H7 (cell line): ENCODE measurements around the gene DUSP6. TPM values are rescaled to one million over a fixed set of nuclear protein-coding genes. Genes with fewer than 3 reads are reported as not detected.

Source experiments
- DNase-seq: peaks from one replicate; pipeline ENCODE4 v3.0.0; 2012
- H3K27me3 ChIP-seq: 2 replicates; pipeline ENCODE4 v1.6.0; 2011; ENCODE audit warnings: mild to moderate bottlenecking, low read length; ENCODE audit not compliant: control insufficient read depth, insufficient read depth
- H3K36me3 ChIP-seq: replicated peaks from 2 replicates; pipeline ENCODE4 v1.5.1; 2011; ENCODE audit warnings: low read length; ENCODE audit not compliant: control insufficient read depth, insufficient read depth
- H3K4me3 ChIP-seq: 2 replicates; pipeline ENCODE4 v1.5.1; 2011; ENCODE audit warnings: low read depth, mild to moderate bottlenecking, control low read depth, low read length, moderate library complexity; ENCODE audit not compliant: insufficient read depth
- total RNA-seq: library from RNA; depleted of rRNA; stranded (reverse); fragments of >200 nt; shearing (Covaris generic); gene quantifications from 2 replicates; pipeline ENCODE4 v1.2.3, GENCODE V29; 2014

DUSP6 gene
- total RNA-seq, 1 experiment from 2014 or later = 112 TPM

DNA sequence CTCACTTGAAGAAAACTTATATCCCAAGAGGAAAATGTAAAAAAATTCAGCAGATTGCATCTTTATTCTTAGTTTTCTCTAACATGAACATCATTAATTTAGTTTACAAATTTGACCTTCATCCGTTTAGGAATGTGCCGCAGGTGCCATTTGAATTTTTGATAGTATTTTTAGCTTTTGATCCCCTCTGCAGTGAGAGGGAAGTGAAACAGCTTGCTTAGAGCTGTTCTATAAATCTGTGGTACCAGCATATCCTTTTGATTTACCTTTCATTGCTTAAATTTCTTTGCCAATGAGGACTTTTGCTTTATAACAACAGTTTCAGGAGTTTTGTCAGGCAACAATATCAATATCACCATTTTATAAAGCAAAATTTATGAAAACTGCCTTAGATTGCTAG lies 32.7 kb downstream of the DUSP6 start:
- no peak overlapping the region for H3K4me3 ChIP-seq
- no peaks in the 10 kb centered on the region for H3K36me3 ChIP-seq
- no peak for DNase-seq
- no peaks in the 10 kb centered on the region for H3K27me3 ChIP-seq

DNA sequence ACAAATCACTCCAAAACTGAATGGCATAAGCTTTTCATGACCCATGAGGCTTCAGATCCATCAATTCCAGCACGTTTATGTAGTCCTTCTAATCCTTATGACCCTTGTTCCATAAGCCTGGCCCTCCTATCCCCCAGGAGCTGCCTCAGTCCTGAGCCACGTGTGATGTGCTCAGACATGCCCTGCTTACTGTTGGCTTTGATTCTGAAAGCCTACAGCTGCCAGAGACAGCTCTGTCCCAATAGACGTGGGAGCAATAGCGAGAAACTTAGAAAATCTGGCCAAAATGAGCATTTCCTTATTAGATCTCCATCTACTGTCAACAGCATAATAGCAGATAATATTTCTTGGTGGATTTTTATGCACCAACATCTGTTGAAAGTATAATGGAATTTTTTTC lies 33.2 kb downstream of the DUSP6 start:
- no peak for DNase-seq
- no peak overlapping the region for H3K4me3 ChIP-seq

DNA sequence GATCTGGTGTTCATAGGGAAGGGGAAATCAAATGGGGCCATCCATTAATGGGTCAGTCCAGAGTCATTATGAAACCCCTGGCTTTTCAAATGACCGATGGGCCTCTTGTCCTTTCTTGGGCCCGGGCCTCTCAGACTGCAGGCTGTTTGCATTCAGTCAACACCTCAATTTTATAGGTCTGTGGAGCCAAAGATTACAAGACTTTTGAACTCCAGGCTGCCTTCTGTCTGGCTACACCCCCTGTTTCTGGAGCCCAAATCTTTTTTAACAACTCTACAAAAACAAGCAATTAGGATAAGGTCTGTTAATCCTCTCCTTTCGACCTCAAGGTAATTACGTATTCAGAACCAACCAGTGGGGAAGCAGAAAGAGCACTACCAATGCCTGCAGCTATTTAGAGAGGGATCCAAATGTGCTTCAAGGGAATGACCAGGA lies 35.6 kb downstream of the DUSP6 start:
- peak; percentile 24 for DNase-seq
- Histone ChIP-seq H3K27me3 (no peaks in the 10 kb centered on the region), H3K4me3 (no peak overlapping the region), H3K36me3 (no peaks in the 10 kb centered on the region)

More for the DNA sequence above, 33.2 kb downstream of the DUSP6 start:
- H3K27me3 ChIP-seq = no peaks in the 10 kb centered on the region
- H3K36me3 ChIP-seq = no peaks in the 10 kb centered on the region

DNA sequence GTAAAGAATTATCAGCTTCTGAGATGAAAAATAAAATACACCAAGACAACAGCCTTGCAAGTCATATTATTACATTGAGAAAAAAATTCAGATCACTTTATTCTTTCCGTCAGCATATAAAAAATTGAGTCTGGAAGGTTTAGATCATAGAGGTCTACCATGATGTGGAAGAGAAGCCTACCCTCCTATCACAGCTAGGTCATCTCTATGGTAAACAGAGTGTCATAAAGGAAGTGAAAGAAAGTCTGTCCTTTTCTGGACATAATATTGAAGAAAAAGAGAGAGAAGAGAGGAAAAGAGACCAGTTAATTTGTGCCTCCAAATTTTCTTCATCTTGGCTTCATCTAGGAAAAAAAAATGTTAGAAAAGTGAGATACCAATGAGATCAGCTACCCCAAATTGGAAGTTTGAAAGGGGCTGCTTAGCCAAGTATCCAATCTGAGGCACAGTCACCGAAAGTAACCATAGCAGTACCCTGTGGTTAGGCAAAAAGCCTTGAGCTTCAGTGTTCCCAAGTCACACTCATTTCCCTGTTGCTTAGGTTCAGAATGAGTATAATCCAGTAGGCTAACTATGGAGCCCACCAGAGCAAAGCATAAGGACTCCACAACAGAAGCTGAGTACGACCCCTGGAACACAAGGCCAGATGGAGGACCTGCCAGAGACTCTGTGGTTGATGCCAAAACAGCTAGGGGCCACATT lies 38.1 kb downstream of the DUSP6 start:
- no peaks in the 10 kb centered on the region for H3K36me3 ChIP-seq
- H3K4me3 ChIP-seq = no peak overlapping the region
- H3K27me3 ChIP-seq = no peaks in the 10 kb centered on the region
- no peak for DNase-seq

DNA sequence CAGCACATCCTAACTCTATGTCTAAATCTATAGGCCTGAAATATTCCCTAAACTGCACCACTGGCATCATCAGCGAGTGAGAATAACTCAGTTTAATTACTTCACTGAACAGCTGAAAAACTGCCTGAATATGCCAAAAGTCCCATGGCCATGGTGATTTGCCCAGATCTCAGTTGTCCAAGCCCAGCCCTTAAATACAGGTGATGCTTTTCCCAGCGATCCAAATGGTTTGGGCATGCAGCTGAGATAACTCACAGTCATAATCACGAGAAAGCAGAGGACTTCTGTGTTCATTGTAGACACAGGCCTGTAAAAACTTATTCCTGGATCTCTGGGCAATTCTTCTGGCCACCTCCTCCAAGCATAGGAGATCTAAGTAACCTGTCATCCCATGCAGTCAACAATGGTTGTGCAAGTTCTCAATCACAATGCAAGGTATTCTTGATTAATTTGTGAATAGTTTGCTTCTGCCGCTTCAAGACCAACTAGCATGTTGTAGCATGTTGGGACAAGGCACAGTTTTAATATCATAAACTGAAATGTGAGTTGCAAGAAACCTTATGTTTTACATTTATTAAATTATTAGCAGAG lies 40.5 kb downstream of the DUSP6 start:
- no peak for DNase-seq
- Histone ChIP-seq H3K36me3 (no peaks in the 10 kb centered on the region), H3K4me3 (no peak overlapping the region), H3K27me3 (no peaks in the 10 kb centered on the region)

DNA sequence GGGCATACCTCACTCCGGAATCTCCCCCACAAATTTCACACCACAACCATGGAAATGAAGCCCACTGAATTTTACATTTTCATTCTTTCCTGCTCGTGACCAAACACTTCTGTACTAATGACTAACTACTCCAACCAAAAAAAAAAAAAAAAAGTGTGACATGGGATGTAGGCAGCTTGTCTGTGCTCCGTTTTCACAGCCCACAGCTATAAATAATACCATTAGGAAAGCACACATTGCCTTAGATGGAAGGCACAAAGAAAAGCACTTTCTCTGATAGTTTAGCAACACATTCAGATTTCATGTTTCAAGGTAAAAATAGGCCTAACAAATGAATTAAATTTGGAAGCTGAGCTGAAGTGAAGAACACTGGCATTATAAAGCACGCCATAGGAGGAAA lies 42.5 kb downstream of the DUSP6 start:
- H3K4me3 ChIP-seq = no peak overlapping the region
- no peaks in the 10 kb centered on the region for H3K27me3 ChIP-seq
- no peak for DNase-seq
- no peaks in the 10 kb centered on the region for H3K36me3 ChIP-seq

DNA sequence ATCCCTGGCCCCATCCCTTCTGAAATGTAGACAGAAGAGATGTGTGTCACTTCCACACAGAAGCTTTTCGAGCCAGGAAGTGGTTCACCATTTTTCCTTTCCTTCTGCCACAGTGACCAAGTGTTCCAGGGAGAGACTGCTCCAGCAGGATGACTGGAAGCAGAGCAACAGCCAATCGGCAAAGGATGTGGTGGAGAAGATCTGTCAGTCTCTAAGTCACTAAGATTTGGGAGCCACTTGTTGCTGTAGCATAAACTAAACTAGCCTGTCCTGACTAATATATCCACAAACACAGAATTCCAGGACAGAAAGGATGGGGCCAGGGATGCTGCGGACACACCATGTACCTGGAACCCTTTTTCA lies 42.9 kb downstream of the DUSP6 start:
- H3K27me3 ChIP-seq = no peaks in the 10 kb centered on the region
- no peak overlapping the region for H3K4me3 ChIP-seq
- H3K36me3 ChIP-seq = no peaks in the 10 kb centered on the region
- DNase-seq = no peak

DNA sequence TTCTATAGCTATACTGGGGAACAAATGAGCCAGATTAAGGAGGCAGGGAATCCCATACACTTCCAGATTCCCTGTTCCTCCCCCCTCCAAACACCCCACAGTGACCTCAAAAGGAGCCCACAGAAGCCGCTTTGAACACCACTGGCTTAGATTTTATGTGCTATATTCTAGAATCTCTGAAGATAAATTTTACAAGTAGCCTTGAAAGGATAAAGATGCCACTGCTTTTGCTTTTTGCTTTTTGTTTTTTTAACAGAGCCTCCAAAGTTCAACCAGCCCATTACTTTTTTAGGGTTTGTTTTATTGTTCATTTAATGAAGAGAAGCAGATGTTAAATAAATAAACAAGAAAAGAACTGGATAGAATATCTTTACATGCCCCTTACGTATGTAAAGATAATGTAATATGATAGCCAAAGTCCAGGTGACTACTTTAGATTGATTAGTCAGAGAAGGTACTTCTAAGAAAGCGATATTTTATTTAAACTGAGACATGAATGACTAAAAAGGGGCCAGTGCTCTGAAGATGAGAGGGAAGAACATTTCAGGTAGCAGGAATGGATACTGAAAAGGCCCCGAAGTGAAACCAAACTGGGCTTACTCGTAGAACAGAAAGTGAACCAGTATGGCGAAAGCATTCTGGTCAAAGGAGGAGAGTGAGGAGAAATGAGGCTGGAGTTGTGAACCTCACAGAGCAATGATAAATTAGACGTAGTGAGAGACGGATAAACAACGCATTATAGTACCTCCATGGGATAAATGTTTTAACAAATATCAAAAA lies 44.6 kb downstream of the DUSP6 start:
- no peak for DNase-seq
- H3K27me3 ChIP-seq = no peaks in the 10 kb centered on the region
- H3K36me3 ChIP-seq = no peaks in the 10 kb centered on the region
- no peak overlapping the region for H3K4me3 ChIP-seq

DNA sequence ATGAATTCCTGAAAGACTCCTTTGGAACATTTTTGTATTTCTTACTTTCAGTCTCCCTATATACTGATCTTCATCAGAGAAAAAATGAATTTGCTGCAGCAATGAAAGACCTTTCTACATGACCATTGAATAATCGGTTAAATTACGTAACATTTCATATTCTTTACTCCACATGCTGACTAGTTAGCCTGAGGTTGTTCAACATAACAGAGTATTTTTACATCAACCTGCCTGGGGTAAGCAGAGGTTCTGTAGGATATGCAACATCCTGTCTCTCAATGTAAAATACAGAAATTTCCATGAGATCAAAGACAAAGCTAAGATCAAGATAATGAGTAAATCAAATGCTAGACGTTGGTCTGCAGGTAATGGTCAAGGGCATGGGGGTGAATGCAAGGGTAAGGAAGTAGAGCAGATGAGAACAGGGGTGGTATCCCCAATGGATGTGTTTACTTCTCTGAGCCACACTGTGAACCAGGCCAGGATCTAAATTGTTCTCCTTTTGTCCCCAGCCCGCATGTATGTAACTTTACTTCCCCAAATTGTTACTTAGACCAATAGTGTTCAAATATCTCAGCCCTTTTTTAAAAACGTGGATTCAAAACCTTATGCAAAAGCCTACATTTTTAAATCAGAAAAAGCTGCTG lies 45.4 kb downstream of the DUSP6 start:
- H3K4me3 ChIP-seq = no peak overlapping the region
- no peaks in the 10 kb centered on the region for H3K36me3 ChIP-seq
- H3K27me3 ChIP-seq = no peaks in the 10 kb centered on the region
- no peak for DNase-seq

DNA sequence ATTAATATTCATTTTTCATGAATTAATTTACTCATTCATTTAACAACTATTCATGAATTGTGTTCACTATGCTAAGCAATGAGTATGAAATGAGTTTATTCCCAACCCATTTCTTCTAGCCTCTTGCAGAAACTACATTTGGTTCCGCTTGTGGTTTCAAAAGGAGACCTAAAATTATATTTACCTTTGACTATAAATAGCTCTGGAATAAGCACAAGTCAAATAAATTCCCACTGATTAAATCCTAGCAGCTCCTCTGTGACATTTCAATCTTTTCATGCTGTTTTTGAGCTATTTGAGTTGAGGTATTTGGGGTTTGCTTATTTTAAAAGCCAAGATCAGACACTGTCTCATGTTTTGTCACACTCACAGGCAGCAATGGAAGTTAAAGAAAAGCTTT lies 46.9 kb downstream of the DUSP6 start:
- H3K27me3 ChIP-seq = no peaks in the 10 kb centered on the region
- no peak for DNase-seq
- no peaks in the 10 kb centered on the region for H3K36me3 ChIP-seq
- no peak overlapping the region for H3K4me3 ChIP-seq

DNA sequence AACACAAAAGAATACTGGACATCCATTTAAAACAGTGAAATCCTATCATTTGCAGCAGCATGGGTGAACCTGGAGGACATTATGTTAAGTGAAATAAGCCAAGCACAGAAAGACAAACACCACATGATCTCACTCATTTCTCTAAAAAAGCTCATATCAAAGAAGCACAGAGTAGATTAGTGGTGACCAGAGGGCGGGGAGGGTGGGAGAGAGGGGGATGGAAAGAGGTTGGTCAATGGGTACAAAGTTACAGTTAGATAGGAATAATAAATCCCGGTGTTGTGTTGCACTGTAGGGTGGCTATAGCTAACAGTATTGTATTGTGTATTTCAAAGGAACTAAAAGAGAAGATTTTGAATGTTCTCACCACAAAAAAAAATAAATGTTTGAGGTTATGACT lies 52.4 kb downstream of the DUSP6 start:
- Histone ChIP-seq H3K27me3 (no peaks in the 10 kb centered on the region), H3K4me3 (no peak overlapping the region), H3K36me3 (no peaks in the 10 kb centered on the region)
- no peak for DNase-seq

DNA sequence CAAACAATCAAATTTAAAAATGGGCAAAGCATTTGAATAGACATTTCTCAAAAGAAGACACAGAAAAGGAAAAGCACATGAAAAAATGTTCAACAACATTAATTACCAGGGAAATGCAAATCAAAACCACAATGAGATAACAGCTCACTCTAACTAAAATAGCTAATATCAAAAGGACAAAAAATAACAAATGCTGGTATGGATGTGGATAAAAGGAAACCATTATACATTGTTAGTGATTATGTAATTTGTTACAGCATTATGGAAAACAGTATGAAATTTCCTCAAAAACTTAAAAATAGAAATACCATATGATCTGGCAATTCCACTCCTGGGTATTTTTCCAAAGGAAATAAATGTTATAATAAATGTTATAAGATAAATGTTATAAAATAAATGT lies 52.9 kb downstream of the DUSP6 start:
- no peak for DNase-seq
- Histone ChIP-seq H3K27me3 (no peaks in the 10 kb centered on the region), H3K36me3 (no peaks in the 10 kb centered on the region), H3K4me3 (no peak overlapping the region)
